PFSK-1 (cell line): ENCODE data around the gene RPS6KA4.
A peak's percentile ranks its signal among the peaks of the same experiment; 100 is the strongest.

ENCODE experiments used
- FOXP2 ChIP-seq: optimal IDR thresholded peaks from 2 replicates; pipeline ENCODE3; 2011; ENCODE audit warnings: borderline replicate concordance, control low read depth, inconsistent platforms; ENCODE audit not compliant: insufficient read depth; ENCODE audit errors: extremely low read length, extremely low read depth
- POLR2AphosphoS5 ChIP-seq: IDR thresholded peaks from 2 replicates; pipeline ENCODE4 v1.6.1; 2012; ENCODE audit warnings: low read depth, mild to moderate bottlenecking, control low read depth, low read length, moderate library complexity
- REST ChIP-seq, 2 experiments: IDR thresholded peaks; 2 replicates each; pipeline versions ENCODE4 v1.6.1 to v1.8.0; 2011 to 2012; ENCODE audit warnings: low read depth in 2 of 2, low read length in 2 of 2, control low read depth in 1 of 2, inconsistent platforms in 1 of 2, mild to moderate bottlenecking in 1 of 2, moderate library complexity in 1 of 2; ENCODE audit not compliant: insufficient read depth in 1 of 2
- SIN3A ChIP-seq: IDR thresholded peaks from 2 replicates; pipeline ENCODE4 v1.6.1; 2012; ENCODE audit warnings: mild to moderate bottlenecking, low read length, moderate library complexity, borderline replicate concordance; ENCODE audit not compliant: insufficient read depth
- TAF1 ChIP-seq: IDR thresholded peaks from 2 replicates; pipeline ENCODE4 v1.6.1; 2012; ENCODE audit warnings: low read length, control low read depth, borderline replicate concordance; ENCODE audit not compliant: insufficient read depth

Gene RPS6KA4

GRCh38 chr11:64353715-64354506 lies 5.1 kb upstream of the RPS6KA4 start:
- no peak for TF ChIP-seq REST (IDR thresholded peaks at IDR 0.05; ENCODE audit: insufficient read depth in 1 of 2, low read depth in 2 of 2, low read length in 2 of 2)
- TF ChIP-seq POLR2AphosphoS5: no peak
- TF ChIP-seq TAF1: no peak
- no peak for TF ChIP-seq FOXP2
- no peak for TF ChIP-seq SIN3A

- peak; percentile 72 for TF ChIP-seq FOXP2
- no peak for TF ChIP-seq REST (IDR thresholded peaks at IDR 0.05; ENCODE audit: insufficient read depth in 1 of 2, low read depth in 2 of 2, low read length in 2 of 2)
- no peak for TF ChIP-seq SIN3A
These were observed 3.7 kb upstream of the RPS6KA4 start for GRCh38 chr11:64355078-64355940.

- no peak for TF ChIP-seq POLR2AphosphoS5
- no peak for TF ChIP-seq REST (IDR thresholded peaks at IDR 0.05; ENCODE audit: insufficient read depth in 1 of 2, low read depth in 2 of 2, low read length in 2 of 2)
- TF ChIP-seq TAF1: no peak
- no peak for TF ChIP-seq FOXP2
- no peak for TF ChIP-seq SIN3A
These were observed 2.2 kb upstream of the RPS6KA4 start for GRCh38 chr11:64356498-64357411.

- TF ChIP-seq POLR2AphosphoS5 (no peak), SIN3A (no peak), REST (IDR thresholded peaks at IDR 0.05; ENCODE audit: insufficient read depth in 1 of 2, low read depth in 2 of 2, low read length in 2 of 2) (no peak), TAF1 (no peak), FOXP2 (no peak)
These were observed 1.5 kb upstream of the RPS6KA4 start for GRCh38 chr11:64357446-64357845.
